WTC11 (cell line): Measurements from ENCODE around the gene FAM185A. TPM values are rescaled to one million over a fixed set of nuclear protein-coding genes. Genes with fewer than 3 reads are reported as not detected.

ENCODE experiments used
- ATAC-seq: fragments of 200-7000 bp; cut with Tn5 transposase; 2 replicates; pipeline ENCODE4 v1.10.0; 2021; ENCODE audit warnings: mild to moderate bottlenecking, moderate library complexity
- CTCF ChIA-PET: fragments of 300-600 bp; sonication (Branson Sonifier 250); formaldehyde crosslinking; loops from one replicate; lab custom pipeline; 2021; ENCODE audit warnings: antibody characterized with exemption; lab: Charles Lee
- POLR2A ChIA-PET: fragments of 350-600 bp; sonication (Branson Sonifier 250); formaldehyde crosslinking; loops from one replicate; lab custom pipeline; 2021; ENCODE audit warnings: antibody characterized with exemption; lab: Charles Lee
- DNase-seq: peaks from one replicate; pipeline ENCODE4 v3.0.0; 2021; ENCODE audit warnings: low spot score
- H3K27ac Mint-ChIP-seq: 2 replicates; pipeline ENCODE4 v1.8.0; 2021; ENCODE audit warnings: mixed read lengths
- H3K27me3 Mint-ChIP-seq: 2 replicates; pipeline ENCODE4 v1.8.0; 2021; ENCODE audit warnings: low read depth, mild to moderate bottlenecking, moderate library complexity, mixed read lengths
- H3K36me3 Mint-ChIP-seq: 2 replicates; pipeline ENCODE4 v1.8.0; 2021; ENCODE audit warnings: mixed read lengths
- H3K4me1 Mint-ChIP-seq: 2 replicates; pipeline ENCODE4 v1.8.0; 2022; ENCODE audit warnings: mixed read lengths
- H3K4me3 Mint-ChIP-seq: 2 replicates; pipeline ENCODE4 v1.8.0; 2021; ENCODE audit warnings: mild to moderate bottlenecking, moderate library complexity, mixed read lengths
- H3K9me3 Mint-ChIP-seq: 2 replicates; pipeline ENCODE4 v1.8.0; 2021; ENCODE audit warnings: mixed read lengths
- ARID4B ChIP-seq: sonication (generic); formaldehyde crosslinking; IDR thresholded peaks from 2 replicates; pipeline ENCODE4 v1.8.0; 2023; ENCODE audit warnings: missing genetic modification reagents, mild to moderate bottlenecking, borderline replicate concordance
- ATF2 ChIP-seq: sonication (generic); formaldehyde crosslinking; IDR thresholded peaks from 2 replicates; pipeline ENCODE4 v1.8.1; 2022; ENCODE audit warnings: low read depth, missing genetic modification reagents, borderline replicate concordance
- CBFB ChIP-seq: sonication (generic); formaldehyde crosslinking; IDR thresholded peaks from 2 replicates; pipeline ENCODE4 v1.8.1; 2022; ENCODE audit warnings: mild to moderate bottlenecking, low read depth, missing genetic modification reagents
- CDX4 ChIP-seq: fragments of 250-450 bp; sonication (Bioruptor Pico); IDR thresholded peaks from 2 replicates; pipeline ENCODE4 v1.9.0; 2021; ENCODE audit warnings: moderate library complexity, mild to moderate bottlenecking, inconsistent platforms, borderline replicate concordance
- E2F1 ChIP-seq: sonication (generic); formaldehyde crosslinking; IDR thresholded peaks from 2 replicates; pipeline ENCODE4 v1.8.0; 2022; ENCODE audit warnings: mild to moderate bottlenecking, missing genetic modification reagents
- E2F5 ChIP-seq: sonication (generic); formaldehyde crosslinking; IDR thresholded peaks from 2 replicates; pipeline ENCODE4 v1.8.1; 2022; ENCODE audit warnings: mild to moderate bottlenecking, moderate library complexity, missing genetic modification reagents
- EMX1 ChIP-seq: fragments of 250-450 bp; sonication (Bioruptor Pico); IDR thresholded peaks from 2 replicates; pipeline ENCODE4 v1.8.0; 2021; ENCODE audit warnings: mild to moderate bottlenecking
- FOXP1 ChIP-seq: sonication (generic); formaldehyde crosslinking; IDR thresholded peaks from 2 replicates; pipeline ENCODE4 v1.8.0; 2022; ENCODE audit warnings: missing genetic modification reagents, mild to moderate bottlenecking, moderate library complexity, borderline replicate concordance
- GTF2I ChIP-seq: fragments of 250-450 bp; sonication (Bioruptor Pico); conservative IDR thresholded peaks from 2 replicates; pipeline ENCODE4 v1.4.0; 2021; ENCODE audit warnings: mild to moderate bottlenecking
- IRF2 ChIP-seq: sonication (generic); formaldehyde crosslinking; IDR thresholded peaks from 2 replicates; pipeline ENCODE4 v1.8.0; 2022; ENCODE audit warnings: low read depth, missing genetic modification reagents, borderline replicate concordance
- KAT7 ChIP-seq: sonication (generic); formaldehyde crosslinking; IDR thresholded peaks from 2 replicates; pipeline ENCODE4 v1.8.1; 2023; ENCODE audit warnings: missing genetic modification reagents, mild to moderate bottlenecking, borderline replicate concordance
- MXD4 ChIP-seq: fragments of 250-450 bp; sonication (Bioruptor Pico); IDR thresholded peaks from 2 replicates; pipeline ENCODE4 v1.8.0; 2021; ENCODE audit warnings: mild to moderate bottlenecking, moderate library complexity, borderline replicate concordance
- NR1H2 ChIP-seq: sonication (generic); formaldehyde crosslinking; IDR thresholded peaks from 2 replicates; pipeline ENCODE4 v1.9.0; 2021; ENCODE audit warnings: mild to moderate bottlenecking, moderate library complexity, missing genetic modification reagents
- RELA ChIP-seq: sonication (generic); formaldehyde crosslinking; IDR thresholded peaks from 2 replicates; pipeline ENCODE4 v1.8.1; 2022; ENCODE audit warnings: missing genetic modification reagents, mild to moderate bottlenecking, borderline replicate concordance
- SMAD3 ChIP-seq: sonication (generic); formaldehyde crosslinking; IDR thresholded peaks from 2 replicates; pipeline ENCODE4 v1.8.0; 2022; ENCODE audit warnings: missing genetic modification reagents, mild to moderate bottlenecking, borderline replicate concordance
- SOX15 ChIP-seq: fragments of 250-450 bp; sonication (Bioruptor Pico); IDR thresholded peaks from 2 replicates; pipeline ENCODE4 v1.9.0; 2021; ENCODE audit warnings: mild to moderate bottlenecking
- SP1 ChIP-seq: sonication (generic); formaldehyde crosslinking; conservative IDR thresholded peaks from 2 replicates; pipeline ENCODE4 v1.8.1; 2022; ENCODE audit warnings: missing genetic modification reagents
- TCF7 ChIP-seq: sonication (generic); formaldehyde crosslinking; IDR thresholded peaks from 2 replicates; pipeline ENCODE4 v1.8.0; 2022; ENCODE audit warnings: mild to moderate bottlenecking, low read depth, missing genetic modification reagents, moderate library complexity
- ZNF138 ChIP-seq: sonication (generic); formaldehyde crosslinking; conservative IDR thresholded peaks from 2 replicates; pipeline ENCODE4 v1.8.1; 2022; ENCODE audit warnings: mild to moderate bottlenecking, moderate library complexity, missing genetic modification reagents
- ZNF232 ChIP-seq: sonication (generic); formaldehyde crosslinking; IDR thresholded peaks from 2 replicates; pipeline ENCODE4 v1.8.0; 2022; ENCODE audit warnings: mild to moderate bottlenecking, missing genetic modification reagents
- ZNF263 ChIP-seq: sonication (generic); formaldehyde crosslinking; IDR thresholded peaks from 2 replicates; pipeline ENCODE4 v1.8.1; 2022; ENCODE audit warnings: low read depth, mild to moderate bottlenecking, moderate library complexity, missing genetic modification reagents
- ZNF396 ChIP-seq: fragments of 250-450 bp; sonication (Bioruptor Pico); IDR thresholded peaks from 2 replicates; pipeline ENCODE4 v1.8.0; 2021; ENCODE audit warnings: mild to moderate bottlenecking, moderate library complexity, borderline replicate concordance
- ZSCAN18 ChIP-seq: fragments of 250-450 bp; sonication (Bioruptor Pico); IDR thresholded peaks from 2 replicates; pipeline ENCODE4 v2.1.2; 2022; ENCODE audit warnings: mild to moderate bottlenecking, moderate library complexity
- total RNA-seq: library from RNA; stranded (reverse); gene quantifications from 3 replicates; pipeline ENCODE4 v1.2.3, GENCODE V29; 2021
- TF ChIP-seq, protein P1 (sequence below): sonication (generic); formaldehyde crosslinking; IDR thresholded peaks from 2 replicates; pipeline ENCODE4 v1.8.0; 2022; ENCODE audit warnings: mild to moderate bottlenecking, missing genetic modification reagents

The FAM185A gene
- total RNA-seq, 1 experiment from 2014 or later: 8.6 TPM

GRCh38 chr7:102817616-102818573, 69.1 kb downstream of the FAM185A start:
- Mint-ChIP-seq H3K9me3 (no peaks in the 10 kb centered on the region), H3K4me1 (peaks cover 3% of the 10 kb centered on the region; the same call in 1 of the 2 replicates), H3K27ac (no peak overlapping the region), H3K4me3 (no peak overlapping the region), H3K36me3 (no peaks in the 10 kb centered on the region), H3K27me3 (no peaks in the 10 kb centered on the region)
- no peak for ATAC-seq
- TF ChIP-seq E2F5 (CRISPR knock-in tag) (no peak), ZNF263 (no peak), KAT7 (CRISPR knock-in tag) (no peak), EMX1 (CRISPR knock-in tag) (no peak), MXD4 (CRISPR knock-in tag) (no peak), SP1 (CRISPR knock-in tag) (no peak), CDX4 (CRISPR knock-in tag) (no peak), RELA (CRISPR knock-in tag) (no peak), FOXP1 (no peak), GTF2I (CRISPR knock-in tag) (no peak), IRF2 (no peak), E2F1 (CRISPR knock-in tag) (no peak), ZNF232 (CRISPR knock-in tag) (no peak), ZNF138 (no peak), ARID4B (CRISPR knock-in tag) (no peak)
- no peak for DNase-seq
- ChIA-PET POLR2A (no interaction called here), CTCF (interaction anchor here (1.3 kb wide), 1 partner anchor 244 kb away, joined by 8 read pairs; no protein-coding TSS in a partner anchor)

GRCh38 chr7:102819151-102819550, 70.4 kb downstream of the FAM185A start:
- POLR2A ChIA-PET: no interaction called here
- CTCF ChIA-PET: no interaction called here
- no peak for ATAC-seq
- DNase-seq: no peak
- no peak overlapping the region for H3K27ac Mint-ChIP-seq
- no peaks in the 10 kb centered on the region for H3K27me3 Mint-ChIP-seq
- H3K4me1 Mint-ChIP-seq: no peaks in the 10 kb centered on the region
- H3K36me3 Mint-ChIP-seq: no peaks in the 10 kb centered on the region
- no peak overlapping the region for H3K4me3 Mint-ChIP-seq
- no peaks in the 10 kb centered on the region for H3K9me3 Mint-ChIP-seq
- no peak for TF ChIP-seq ZNF396
- no peak for TF ChIP-seq KAT7 (CRISPR knock-in tag)
- no peak for TF ChIP-seq ZSCAN18 (CRISPR knock-in tag)
- no peak for TF ChIP-seq NR1H2
- no peak for TF ChIP-seq TCF7 (CRISPR knock-in tag)
- TF ChIP-seq SOX15: no peak
- TF ChIP-seq CBFB (CRISPR knock-in tag): no peak
- no peak for TF ChIP-seq SMAD3 (CRISPR knock-in tag)
- TF ChIP-seq, protein P1, sequence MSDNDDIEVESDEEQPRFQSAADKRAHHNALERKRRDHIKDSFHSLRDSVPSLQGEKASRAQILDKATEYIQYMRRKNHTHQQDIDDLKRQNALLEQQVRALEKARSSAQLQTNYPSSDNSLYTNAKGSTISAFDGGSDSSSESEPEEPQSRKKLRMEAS (CRISPR knock-in tag): no peak
- TF ChIP-seq ATF2: no peak
